PC-9 (cell line): ENCODE data around the gene PFDN6.

Source experiments
- EZH2 ChIP-seq: fragments of 200-600 bp; sonication (generic); IDR thresholded peaks from 2 replicates; pipeline ENCODE4 v1.8.0; 2017; ENCODE audit warnings: antibody characterized with exemption, low read depth
- TF ChIP-seq, protein P1 (sequence below): fragments of 200-600 bp; sonication (generic); conservative IDR thresholded peaks from 2 replicates; pipeline ENCODE4 v1.6.1; 2017; ENCODE audit warnings: mixed run types, antibody characterized with exemption, mild to moderate bottlenecking, moderate library complexity

DNA sequence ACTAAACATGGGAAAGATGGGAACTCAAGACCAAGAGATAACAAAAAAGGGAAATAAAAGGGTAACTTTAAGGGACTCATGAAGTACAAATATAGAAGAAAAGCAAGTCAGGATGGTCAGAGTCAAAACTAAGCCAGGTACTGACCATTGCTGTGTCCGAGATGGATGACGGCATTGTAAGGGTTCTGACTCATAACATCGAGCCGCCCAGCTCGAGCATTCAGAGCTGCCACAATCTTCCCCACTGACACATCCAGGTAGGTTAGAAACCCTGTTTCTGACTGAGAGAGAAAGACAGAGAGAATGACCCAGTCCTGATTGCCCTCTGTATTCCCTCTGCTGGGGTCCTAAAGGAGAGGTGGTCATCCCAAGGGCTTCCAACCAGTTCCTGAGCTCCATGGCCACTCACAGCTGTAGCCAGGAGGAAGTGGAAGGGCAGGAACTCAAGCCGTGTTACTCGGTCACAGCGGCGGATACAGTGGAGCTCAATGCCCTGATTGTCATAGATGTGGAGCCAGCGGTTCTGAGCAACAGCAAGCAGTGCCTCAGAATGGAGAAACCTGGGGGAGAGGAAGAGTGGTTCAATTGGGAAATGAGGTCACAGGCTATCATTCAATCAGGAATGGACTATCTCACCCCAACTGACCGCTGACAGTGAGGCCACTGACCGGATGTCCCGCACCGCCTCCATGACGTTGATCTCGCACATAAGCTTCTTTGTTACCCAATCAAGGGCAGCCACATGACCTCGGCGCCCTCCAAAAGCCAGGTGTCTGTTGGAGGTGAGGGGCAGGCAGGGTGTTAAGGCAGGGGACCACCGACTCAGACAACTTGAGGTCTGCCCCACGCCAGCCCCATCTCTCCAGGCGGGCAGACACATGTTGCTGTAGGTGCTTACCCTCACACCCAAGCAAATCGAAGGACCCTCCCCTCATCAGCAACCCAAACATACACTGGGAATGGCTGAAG lies 2.2 kb upstream of the PFDN6 start:
- TF ChIP-seq, protein P1, sequence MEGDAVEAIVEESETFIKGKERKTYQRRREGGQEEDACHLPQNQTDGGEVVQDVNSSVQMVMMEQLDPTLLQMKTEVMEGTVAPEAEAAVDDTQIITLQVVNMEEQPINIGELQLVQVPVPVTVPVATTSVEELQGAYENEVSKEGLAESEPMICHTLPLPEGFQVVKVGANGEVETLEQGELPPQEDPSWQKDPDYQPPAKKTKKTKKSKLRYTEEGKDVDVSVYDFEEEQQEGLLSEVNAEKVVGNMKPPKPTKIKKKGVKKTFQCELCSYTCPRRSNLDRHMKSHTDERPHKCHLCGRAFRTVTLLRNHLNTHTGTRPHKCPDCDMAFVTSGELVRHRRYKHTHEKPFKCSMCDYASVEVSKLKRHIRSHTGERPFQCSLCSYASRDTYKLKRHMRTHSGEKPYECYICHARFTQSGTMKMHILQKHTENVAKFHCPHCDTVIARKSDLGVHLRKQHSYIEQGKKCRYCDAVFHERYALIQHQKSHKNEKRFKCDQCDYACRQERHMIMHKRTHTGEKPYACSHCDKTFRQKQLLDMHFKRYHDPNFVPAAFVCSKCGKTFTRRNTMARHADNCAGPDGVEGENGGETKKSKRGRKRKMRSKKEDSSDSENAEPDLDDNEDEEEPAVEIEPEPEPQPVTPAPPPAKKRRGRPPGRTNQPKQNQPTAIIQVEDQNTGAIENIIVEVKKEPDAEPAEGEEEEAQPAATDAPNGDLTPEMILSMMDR: no peak
- no peak for TF ChIP-seq EZH2
